ENCODE data around the gene CERT1. TPM values are rescaled to one million over a fixed set of nuclear protein-coding genes. Genes with fewer than 3 reads are reported as not detected.

CERT1 gene
- total RNA-seq: 8.7 and 33.9 TPM in 2 replicates

GRCh38 chr5:75511435-75512382 lies at the start of gene CERT1, which contains the start of gene POLK:
Gene CERT1, minus strand, starts transcription at chr5:75511629. Its CDS starts 422 bp downstream, at chr5:75511207.
Gene POLK, plus strand, starts transcription at chr5:75511891.

GRCh38 chr5:75336615-75337336 lies 174.7 kb downstream of the CERT1 start, which contains the start of gene HMGCR:
Gene HMGCR, plus strand, starts transcription at chr5:75337220. Its CDS starts 5,386 bp downstream, at chr5:75342606.

Other genes with a start within 250 kb of the CERT1 start
- 18.4 and 70.6 TPM in 2 replicates for gene HMGCR, start 174.4 kb downstream of the CERT1 start, total RNA-seq
- gene POLK, start 262 bp upstream of the CERT1 start, total RNA-seq: 14.6 and 32.3 TPM in 2 replicates
- gene ANKDD1B, start 99.8 kb upstream of the CERT1 start, total RNA-seq: not detected in 2 replicates
- gene POC5, start 205.8 kb upstream of the CERT1 start, total RNA-seq: 12.0 and 17.9 TPM in 2 replicates

Data from epithelial cell of alveolus of lung (primary cell).